ENCODE measurements around the gene DNAJB5.

The DNAJB5 gene

DNA sequence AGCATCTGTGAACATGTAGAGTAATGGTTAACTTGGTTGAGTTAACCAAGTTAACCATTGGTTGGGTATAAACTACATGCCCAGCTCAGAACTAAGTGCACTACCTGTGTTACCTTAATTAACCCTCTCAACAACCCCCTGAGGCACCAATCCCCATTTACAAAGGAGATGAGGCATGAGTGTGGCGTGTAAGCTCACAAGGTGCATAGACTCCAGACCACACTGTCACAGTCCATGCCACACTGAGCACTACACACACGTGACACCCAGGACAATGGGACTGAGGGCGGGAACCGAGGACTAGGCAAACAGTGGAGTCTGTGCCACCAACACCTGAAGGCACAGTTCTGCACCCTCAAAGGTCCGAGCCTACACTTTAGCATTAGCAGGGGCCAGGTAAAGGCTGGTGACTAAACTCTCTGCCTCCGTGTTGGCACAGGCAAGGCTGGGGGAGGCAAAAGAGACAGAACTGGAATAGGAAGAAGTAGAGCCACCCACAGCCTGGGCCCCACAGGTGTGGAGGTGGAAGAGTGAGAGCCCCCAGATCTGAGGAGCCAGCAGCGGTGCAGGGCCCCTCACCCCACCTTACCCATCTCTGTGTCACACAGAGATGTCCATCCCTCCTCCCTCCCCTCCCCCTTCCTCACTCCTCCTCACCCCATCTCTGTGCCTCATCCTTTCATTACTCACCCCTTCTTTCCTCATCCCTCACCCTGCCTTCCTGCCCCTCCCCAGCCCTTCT is 2.2 kb upstream of the DNAJB5 start:
- ChIA-PET CTCF (interaction anchor here (0.6 kb wide), 1 partner anchor 58 kb away, joined by 3 read pairs; no protein-coding TSS in a partner anchor), POLR2A (no interaction called here)
- no peak for DNase-seq (ENCODE audit: extremely low spot score)
- TF ChIP-seq FOXA1 (IDR thresholded peaks at IDR 0.05) (no peak), CTBP1 (IDR thresholded peaks at IDR 0.05; ENCODE audit: borderline replicate concordance) (no peak), NFRKB (IDR thresholded peaks at IDR 0.05) (no peak), L3MBTL2 (conservative IDR thresholded peaks at IDR 0.05) (no peak), ARNT (IDR thresholded peaks at IDR 0.05) (no peak), FOXM1 (IDR thresholded peaks at IDR 0.05; ENCODE audit: borderline replicate concordance) (no peak), SUZ12 (IDR thresholded peaks at IDR 0.05) (no peak), SP1 (IDR thresholded peaks at IDR 0.05) (no peak), TARDBP (IDR thresholded peaks at IDR 0.05) (no peak), ZNF384 (IDR thresholded peaks at IDR 0.05) (no peak), BHLHE40 (IDR thresholded peaks at IDR 0.05; ENCODE audit: borderline replicate concordance) (no peak), HDGF (IDR thresholded peaks at IDR 0.05; ENCODE audit: borderline replicate concordance) (no peak), ELF4 (IDR thresholded peaks at IDR 0.05) (no peak), FOXK2 (IDR thresholded peaks at IDR 0.05) (no peak), LEF1 (IDR thresholded peaks at IDR 0.05; ENCODE audit: borderline replicate concordance) (no peak)
- TF ChIP-seq, protein P1, sequence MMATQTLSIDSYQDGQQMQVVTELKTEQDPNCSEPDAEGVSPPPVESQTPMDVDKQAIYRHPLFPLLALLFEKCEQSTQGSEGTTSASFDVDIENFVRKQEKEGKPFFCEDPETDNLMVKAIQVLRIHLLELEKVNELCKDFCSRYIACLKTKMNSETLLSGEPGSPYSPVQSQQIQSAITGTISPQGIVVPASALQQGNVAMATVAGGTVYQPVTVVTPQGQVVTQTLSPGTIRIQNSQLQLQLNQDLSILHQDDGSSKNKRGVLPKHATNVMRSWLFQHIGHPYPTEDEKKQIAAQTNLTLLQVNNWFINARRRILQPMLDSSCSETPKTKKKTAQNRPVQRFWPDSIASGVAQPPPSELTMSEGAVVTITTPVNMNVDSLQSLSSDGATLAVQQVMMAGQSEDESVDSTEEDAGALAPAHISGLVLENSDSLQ (IDR thresholded peaks at IDR 0.05), result no peak

DNA sequence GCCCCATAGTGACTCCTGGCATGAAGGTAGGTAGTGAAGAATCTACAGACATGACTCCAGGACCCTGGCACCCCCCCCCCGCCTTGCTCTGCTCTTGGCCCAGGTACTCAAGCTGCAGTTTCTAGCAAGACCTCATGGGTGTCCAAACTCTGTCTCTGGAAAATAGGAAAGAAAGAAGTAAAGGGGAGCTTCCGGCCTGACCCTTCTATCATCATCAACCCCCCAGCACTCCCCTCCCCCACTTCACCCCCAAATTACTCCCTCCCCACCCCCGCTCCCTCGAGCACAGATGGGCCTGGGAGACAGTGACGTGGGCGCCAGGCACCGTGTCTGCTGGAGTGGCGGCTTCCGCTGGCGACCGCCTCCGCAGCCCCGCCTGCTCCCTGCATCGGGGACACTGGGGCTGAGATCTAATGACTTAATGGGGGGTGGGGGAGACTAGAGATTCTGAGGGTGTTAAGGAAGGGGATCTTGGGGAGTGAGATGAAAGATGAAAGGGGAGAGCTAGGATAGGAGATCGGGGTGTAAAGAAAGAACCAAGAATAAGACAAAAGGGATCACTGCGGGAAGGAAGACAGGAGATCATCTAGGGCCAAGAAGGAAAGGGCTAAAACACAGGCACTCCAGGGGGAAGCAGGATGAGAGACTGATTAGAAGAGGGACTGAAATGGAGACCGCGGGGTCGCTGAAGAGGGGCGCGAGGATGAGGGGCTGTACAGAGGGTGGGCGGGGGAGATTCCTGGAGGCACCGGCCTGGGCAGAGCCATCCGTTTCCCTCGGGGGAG is 1.1 kb upstream of the DNAJB5 start:
- TF ChIP-seq FOXA1 (IDR thresholded peaks at IDR 0.05) (no peak), ZNF384 (IDR thresholded peaks at IDR 0.05) (no peak), ARNT (IDR thresholded peaks at IDR 0.05) (no peak), SUZ12 (IDR thresholded peaks at IDR 0.05) (no peak)
- no peak for DNase-seq (ENCODE audit: extremely low spot score)
- CTCF ChIA-PET, result no interaction called here
- POLR2A ChIA-PET, result no interaction called here

DNA sequence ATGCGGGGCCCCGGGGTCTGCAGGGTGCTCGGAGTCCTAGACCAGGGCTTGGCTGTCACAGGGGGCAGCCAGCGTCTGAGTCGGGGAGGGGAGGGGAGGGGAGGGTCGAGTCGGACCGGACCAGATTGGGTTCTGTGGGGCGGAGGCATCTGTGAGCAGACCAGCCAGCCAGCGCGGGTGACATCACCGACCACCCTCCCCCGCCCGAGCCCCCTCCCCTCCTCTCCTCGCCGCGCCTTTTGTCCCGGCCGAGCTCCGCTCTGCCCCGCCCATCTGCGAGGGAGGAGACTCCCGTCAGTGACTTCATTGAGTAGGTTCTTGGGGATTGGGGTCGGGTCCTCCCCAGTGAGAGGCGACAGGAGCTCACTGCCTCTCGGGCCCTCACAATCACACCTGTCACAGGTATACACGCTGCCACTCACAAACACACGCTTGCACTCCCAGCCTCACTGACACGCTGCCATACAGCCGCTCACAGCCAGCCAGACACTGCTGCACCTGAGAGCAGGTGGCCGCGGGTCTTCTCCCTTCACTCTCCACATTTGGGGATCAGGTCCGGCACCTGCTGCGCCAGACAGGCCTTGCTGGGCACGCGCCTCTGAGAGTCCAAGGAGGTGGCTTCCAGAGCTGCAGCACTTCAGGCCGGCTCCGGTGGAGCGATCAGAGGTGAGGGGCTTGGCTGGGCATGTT is 546 bp downstream of the DNAJB5 start:
- ChIA-PET CTCF (interaction anchor here (1.7 kb wide), 1 partner anchor 91 kb away, joined by 6 read pairs; no protein-coding TSS in a partner anchor), POLR2A (interaction anchor here (1.0 to 1.5 kb wide), 2 partner anchors 61 to 82 kb away, joined by 3 to 4 read pairs; no protein-coding TSS in a partner anchor)
- peak; percentile 68 for DNase-seq (ENCODE audit: extremely low spot score)
- no peak for TF ChIP-seq ELF4 (IDR thresholded peaks at IDR 0.05)
- TF ChIP-seq CTBP1 (IDR thresholded peaks at IDR 0.05; ENCODE audit: borderline replicate concordance), result no peak
- TF ChIP-seq FOXK2 (IDR thresholded peaks at IDR 0.05), result no peak
- TF ChIP-seq FOXA1 (IDR thresholded peaks at IDR 0.05), result no peak
- no peak for TF ChIP-seq SUZ12 (IDR thresholded peaks at IDR 0.05)
- no peak for TF ChIP-seq ARNT (IDR thresholded peaks at IDR 0.05)
- no peak for TF ChIP-seq TARDBP (IDR thresholded peaks at IDR 0.05)
- no peak for TF ChIP-seq FOXM1 (IDR thresholded peaks at IDR 0.05; ENCODE audit: borderline replicate concordance)
- TF ChIP-seq, protein P1 (IDR thresholded peaks at IDR 0.05), result no peak
- TF ChIP-seq LEF1 (IDR thresholded peaks at IDR 0.05; ENCODE audit: borderline replicate concordance), result no peak
- no peak for TF ChIP-seq L3MBTL2 (conservative IDR thresholded peaks at IDR 0.05)
- TF ChIP-seq NFRKB (IDR thresholded peaks at IDR 0.05), result no peak

DNA sequence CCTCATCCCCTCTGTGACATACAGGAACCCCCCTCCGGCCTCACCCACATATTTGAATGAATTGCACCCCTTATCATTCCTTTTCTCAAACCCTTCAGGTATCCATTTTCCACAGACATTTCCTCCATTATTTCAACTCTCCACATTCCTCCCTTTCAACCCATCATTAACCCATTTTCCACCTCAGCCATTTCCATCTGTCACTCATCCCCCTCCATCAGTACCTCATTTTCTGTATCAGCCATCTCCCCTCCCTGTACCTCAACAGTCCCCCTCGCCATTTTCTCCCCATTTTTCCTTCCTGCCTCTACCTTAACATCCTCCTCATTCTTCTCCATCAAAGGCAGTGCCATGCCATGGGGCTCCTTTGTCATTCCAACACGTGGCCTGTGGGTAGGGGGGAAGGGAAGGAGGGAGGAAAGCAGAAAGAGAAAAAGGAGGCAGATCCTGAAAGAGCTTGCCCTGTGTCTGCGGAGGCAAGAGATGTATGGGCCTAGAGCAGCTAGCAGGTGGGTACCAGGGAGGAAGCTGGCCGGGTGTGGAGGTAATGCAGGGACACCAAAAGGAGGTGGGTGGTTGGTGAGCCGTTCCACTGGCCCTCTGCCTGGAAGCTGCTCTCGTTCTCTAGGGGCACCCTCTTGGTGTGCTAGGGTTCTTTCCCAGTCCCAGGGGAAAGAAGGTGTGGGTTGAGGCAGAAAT is 1.5 kb downstream of the DNAJB5 start:
- DNase-seq (ENCODE audit: extremely low spot score), result no peak
- TF ChIP-seq ZNF384 (IDR thresholded peaks at IDR 0.05), result no peak
- TF ChIP-seq BHLHE40 (IDR thresholded peaks at IDR 0.05; ENCODE audit: borderline replicate concordance), result no peak
- TF ChIP-seq, protein P1 (IDR thresholded peaks at IDR 0.05), result 0 out of 2 replicates have a peak, but pooled peaks have one; percentile 8
- TF ChIP-seq LEF1 (IDR thresholded peaks at IDR 0.05; ENCODE audit: borderline replicate concordance), result no peak
- no peak for TF ChIP-seq ELF4 (IDR thresholded peaks at IDR 0.05)
- POLR2A ChIA-PET, result interaction anchor here (1.5 kb wide), 1 partner anchor 81 kb away, joined by 4 read pairs; no protein-coding TSS in a partner anchor

DNA sequence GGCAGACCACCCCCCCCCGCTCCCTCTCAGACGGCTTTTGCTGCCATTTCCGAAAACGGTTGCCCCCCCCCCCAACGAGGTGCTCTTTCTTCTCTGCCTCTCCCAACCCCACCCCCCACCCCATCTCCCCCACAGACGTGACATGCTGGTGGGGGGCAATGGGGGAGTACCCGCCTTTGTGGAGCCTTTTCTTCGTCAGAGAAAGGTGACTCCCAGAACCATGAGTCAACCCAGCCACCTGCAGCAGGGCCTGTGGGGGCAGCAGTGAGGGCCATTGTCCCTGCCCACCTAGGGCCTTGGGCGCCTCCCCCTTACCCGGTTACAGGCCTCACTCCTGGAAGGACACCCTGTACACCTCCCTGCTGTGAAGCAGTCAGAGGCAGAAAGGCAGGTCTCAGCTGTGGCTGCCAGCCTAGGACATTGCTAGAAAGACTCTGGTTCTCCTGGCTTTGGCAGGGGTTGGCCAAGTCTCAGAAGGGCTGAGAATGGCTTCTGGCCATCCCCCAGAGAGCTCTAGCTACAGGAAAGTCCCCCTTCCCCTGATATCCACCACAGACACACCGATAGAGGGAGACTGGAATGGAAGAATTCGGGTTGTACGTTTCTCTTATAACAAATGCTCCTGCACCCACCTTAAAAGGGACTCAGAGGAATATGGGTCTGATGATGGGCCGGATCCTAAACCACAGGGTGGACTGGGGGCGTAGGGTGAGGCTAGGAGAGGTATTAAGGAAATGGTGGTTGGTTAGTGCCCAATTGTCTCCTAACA is 2.2 kb downstream of the DNAJB5 start:
- POLR2A ChIA-PET, result no interaction called here
- DNase-seq (ENCODE audit: extremely low spot score), result no peak
- TF ChIP-seq L3MBTL2 (conservative IDR thresholded peaks at IDR 0.05), result no peak
- no peak for TF ChIP-seq HDGF (IDR thresholded peaks at IDR 0.05; ENCODE audit: borderline replicate concordance)
- TF ChIP-seq NFRKB (IDR thresholded peaks at IDR 0.05), result no peak
- no peak for TF ChIP-seq FOXK2 (IDR thresholded peaks at IDR 0.05)
- TF ChIP-seq TARDBP (IDR thresholded peaks at IDR 0.05), result no peak
- no peak for TF ChIP-seq ZNF384 (IDR thresholded peaks at IDR 0.05)
- TF ChIP-seq CTBP1 (IDR thresholded peaks at IDR 0.05; ENCODE audit: borderline replicate concordance), result no peak
- TF ChIP-seq SP1 (IDR thresholded peaks at IDR 0.05), result no peak
- no peak for TF ChIP-seq LEF1 (IDR thresholded peaks at IDR 0.05; ENCODE audit: borderline replicate concordance)
- TF ChIP-seq, protein P1 (IDR thresholded peaks at IDR 0.05), result no peak
- TF ChIP-seq ELF4 (IDR thresholded peaks at IDR 0.05), result no peak
- TF ChIP-seq BHLHE40 (IDR thresholded peaks at IDR 0.05; ENCODE audit: borderline replicate concordance), result no peak
- TF ChIP-seq SUZ12 (IDR thresholded peaks at IDR 0.05), result no peak
- TF ChIP-seq ARNT (IDR thresholded peaks at IDR 0.05), result no peak
- TF ChIP-seq FOXM1 (IDR thresholded peaks at IDR 0.05; ENCODE audit: borderline replicate concordance), result no peak
- CTCF ChIA-PET, result no interaction called here

More for the DNA sequence above, 1.5 kb downstream of the DNAJB5 start:
- CTCF ChIA-PET, result interaction anchor here (1.7 kb wide), 1 partner anchor 92 kb away, joined by 6 read pairs; no protein-coding TSS in a partner anchor

All from HEK293T (cell line).